HG03469 (cell line): Measurements from ENCODE around the gene CDYL2.
"Not testable (repeated sequence)": the region's sequence is repeated elsewhere in the genome, so short reads cannot be mapped to it uniquely, and the experiment has no call there.

ENCODE experiments used
- ATAC-seq: cut with Tn5 transposase; IDR thresholded peaks from one replicate; pipeline ENCODE4 v1.9.1; 2021; ENCODE audit warnings: mild to moderate bottlenecking, moderate library complexity, moderate number of reproducible peaks; ENCODE audit not compliant: unreplicated experiment

Gene CDYL2, protein sequence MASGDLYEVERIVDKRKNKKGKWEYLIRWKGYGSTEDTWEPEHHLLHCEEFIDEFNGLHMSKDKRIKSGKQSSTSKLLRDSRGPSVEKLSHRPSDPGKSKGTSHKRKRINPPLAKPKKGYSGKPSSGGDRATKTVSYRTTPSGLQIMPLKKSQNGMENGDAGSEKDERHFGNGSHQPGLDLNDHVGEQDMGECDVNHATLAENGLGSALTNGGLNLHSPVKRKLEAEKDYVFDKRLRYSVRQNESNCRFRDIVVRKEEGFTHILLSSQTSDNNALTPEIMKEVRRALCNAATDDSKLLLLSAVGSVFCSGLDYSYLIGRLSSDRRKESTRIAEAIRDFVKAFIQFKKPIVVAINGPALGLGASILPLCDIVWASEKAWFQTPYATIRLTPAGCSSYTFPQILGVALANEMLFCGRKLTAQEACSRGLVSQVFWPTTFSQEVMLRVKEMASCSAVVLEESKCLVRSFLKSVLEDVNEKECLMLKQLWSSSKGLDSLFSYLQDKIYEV

DNA sequence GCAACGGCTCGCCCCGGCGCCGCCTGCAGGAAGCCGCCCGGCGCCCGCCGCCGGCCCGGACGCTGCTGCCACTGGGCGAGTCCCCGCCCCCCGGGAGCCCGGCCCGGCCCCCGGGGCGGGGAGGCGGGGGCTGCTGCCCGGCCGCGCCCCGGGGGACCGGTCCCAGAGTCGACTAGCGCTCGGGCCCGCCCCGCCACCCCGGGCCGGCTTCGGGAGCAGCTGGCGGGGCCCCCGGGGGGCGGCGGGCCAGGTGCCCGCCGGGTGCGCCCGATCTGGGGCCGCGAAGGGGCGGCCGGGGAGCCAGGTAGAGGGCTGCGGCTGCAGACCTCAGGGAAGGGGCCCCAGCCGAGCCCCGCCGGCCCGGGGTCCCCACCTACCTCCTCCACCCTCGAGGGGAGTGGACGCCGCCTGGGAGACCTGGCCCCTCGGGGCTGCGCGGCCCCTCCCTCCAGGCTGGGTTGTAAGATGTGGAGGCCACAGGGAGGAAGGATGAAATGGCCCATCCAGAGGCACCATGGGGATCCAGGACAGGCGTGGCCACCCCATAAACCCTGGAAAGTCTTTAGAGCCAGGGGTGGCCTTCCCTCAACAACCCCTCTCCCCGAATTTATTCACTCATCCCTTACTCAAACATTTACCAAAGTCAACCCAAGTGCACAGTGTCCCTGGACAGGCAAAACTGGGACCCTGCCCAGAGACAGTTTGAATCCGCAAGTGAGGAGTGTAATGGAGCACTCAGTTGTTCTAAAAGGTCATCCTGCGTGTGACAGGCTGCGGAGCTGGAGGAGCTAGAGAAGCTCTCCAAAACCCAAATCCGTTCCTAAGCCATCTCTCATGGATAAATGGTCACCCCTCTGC is at the start of gene CDYL2:
Gene CDYL2, minus strand, starts transcription at position 73 of the 858 bp plus-strand sequence. CDS start 425 bp downstream, outside the sequence.
- no peak for ATAC-seq

GRCh38 chr16:80852261-80852872 is 48.0 kb upstream of the CDYL2 start:
- ATAC-seq: no peak

- ATAC-seq: no peak
These were observed 47.4 kb upstream of the CDYL2 start for GRCh38 chr16:80851831-80852230.

GRCh38 chr16:80850757-80851156 is 46.4 kb upstream of the CDYL2 start:
- ATAC-seq: no peak

DNA sequence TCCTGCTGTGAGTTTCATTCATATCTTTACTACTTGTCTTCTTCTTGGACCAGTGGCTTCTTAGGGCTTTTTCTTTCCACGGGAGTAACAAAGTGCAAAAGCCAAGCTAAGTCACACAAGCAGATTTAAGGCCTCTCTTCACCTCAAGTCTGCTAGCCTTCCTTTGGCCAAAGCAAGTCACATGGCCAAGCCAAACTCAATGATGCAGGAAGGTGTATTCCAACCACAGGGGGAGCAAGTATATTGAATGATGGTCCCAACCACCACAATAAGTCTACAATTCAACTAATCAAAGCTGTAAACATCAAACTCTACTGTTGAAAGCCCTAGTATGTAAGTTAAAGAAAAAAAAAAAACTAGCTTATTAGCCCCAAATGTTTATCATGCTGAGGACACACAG is 44.5 kb upstream of the CDYL2 start:
- no peak for ATAC-seq

- no peak for ATAC-seq
These were observed 42.3 kb upstream of the CDYL2 start for GRCh38 chr16:80846680-80847079.

DNA sequence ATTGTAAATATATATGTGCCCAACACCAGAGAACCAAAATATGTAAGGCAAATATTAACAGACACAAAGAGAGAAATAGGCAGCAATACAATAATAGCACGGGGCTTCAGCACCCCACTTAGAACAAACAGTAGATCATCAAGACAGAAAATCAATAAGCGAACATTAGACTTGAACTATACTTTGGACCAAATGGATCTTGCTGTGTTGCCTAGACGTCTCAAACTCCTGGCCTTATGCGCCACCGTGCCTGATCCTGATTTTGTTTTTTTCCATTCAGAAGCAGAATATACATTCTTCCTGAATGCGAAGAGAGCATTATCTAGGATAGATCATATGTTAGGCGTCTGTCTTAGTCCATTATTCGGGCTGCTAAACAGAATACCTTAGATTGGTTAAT is 41.9 kb upstream of the CDYL2 start:
- ATAC-seq: no peak

DNA sequence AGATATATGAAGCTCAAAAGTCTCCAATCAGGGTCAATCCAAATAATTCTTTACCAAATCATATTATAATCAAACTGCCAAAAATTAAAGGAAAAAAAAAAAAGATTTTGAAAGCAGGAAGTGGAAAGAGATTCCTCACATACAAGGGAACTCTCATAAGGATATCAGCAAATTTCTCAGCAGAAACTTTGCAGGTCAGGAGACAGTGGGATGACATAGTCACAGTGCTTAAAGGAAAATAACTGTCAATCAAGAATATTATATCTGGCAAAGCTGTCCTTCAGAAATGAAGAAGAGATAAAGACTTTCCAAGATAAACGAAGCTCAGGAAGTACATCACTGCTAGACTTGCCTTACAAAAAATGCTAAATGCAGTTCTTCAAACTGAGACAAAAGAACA is 40.0 kb upstream of the CDYL2 start:
- ATAC-seq: no peak

DNA sequence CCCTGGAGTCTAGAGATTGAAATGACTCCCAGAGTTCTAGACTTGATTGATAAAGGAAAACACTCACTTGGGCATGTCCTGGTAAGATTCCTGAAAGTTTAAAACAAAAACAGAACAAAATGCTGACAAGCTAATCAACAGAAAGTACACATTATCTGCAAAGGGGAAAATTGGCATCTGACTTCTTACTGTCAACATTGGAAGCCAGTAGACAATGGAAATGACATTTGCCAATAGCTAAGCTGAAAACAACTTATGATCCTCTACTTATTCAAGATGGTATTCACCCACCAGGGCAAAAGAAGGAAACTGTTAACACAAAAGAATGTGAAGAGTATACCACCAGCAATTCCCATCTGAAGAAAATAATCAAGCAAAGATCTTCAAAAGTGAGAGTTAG is 36.8 kb upstream of the CDYL2 start:
- ATAC-seq: no peak

DNA sequence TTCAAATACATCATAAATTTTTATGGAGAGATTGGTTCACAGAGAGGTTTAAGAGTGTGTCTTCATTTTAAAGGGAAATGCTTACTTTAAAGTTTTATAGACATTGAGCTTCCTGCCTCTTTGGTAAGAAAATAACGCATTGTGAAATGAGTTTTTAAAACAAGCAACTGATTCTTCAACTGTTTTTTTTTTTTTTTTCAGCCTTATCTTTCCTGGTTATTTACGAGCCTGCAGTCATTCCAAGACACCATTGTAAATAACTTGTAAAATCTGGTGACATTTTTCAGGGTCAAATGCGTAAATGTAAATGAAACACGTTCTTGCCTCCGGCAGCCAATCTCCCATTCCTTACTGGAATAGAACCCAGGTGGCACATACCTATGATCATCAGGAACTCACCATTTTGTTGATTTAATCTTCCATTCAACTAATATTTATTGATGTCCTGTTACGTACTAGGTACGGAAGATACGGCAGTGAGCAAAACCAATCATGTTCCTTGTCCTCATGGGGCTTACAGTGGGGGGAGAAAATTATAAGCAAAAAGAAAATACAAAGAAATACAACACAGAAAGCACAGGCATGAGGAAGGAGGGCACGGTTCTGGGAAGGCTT is 33.2 kb upstream of the CDYL2 start:
- no peak for ATAC-seq

DNA sequence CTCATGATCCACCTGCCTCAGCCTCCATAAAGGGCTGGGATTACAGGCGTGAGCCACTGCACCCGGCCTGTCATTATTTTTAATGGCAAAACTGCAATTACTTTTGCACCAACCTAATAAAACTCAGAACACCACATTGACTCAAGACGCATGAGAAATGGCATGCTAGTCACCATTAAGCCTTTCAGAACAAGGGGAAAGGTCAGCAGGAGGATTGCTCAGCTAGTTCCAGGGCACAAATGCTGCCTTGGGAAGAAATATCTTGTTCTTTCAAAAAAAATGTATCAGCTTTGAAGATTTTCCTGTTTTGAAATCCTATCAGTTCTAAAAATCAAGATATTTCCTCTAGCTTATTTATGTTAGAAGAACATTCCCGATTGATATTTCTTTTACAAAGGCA is 32.4 kb upstream of the CDYL2 start:
- no peak for ATAC-seq

- ATAC-seq: no peak
These were observed 31.8 kb upstream of the CDYL2 start for GRCh38 chr16:80836202-80836601.

DNA sequence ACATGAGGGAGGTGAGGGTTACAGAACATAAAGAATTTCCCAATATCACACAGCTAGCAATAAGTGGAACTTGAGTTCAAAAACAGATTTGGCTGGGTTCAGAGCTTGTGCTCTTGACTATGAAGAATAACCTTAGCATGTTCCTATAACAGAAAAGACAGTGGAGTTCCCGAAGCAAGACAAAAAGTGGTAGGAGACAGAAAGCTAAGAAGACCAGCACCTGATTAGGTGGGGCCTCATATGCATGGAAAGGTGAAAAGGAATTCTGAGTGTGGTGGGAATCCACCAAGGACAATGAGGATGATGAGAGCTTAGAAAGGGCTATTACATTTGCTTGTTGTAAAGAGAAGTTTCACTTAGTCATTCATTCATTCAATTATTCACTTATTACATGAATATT is 26.6 kb upstream of the CDYL2 start:
- no peak for ATAC-seq

DNA sequence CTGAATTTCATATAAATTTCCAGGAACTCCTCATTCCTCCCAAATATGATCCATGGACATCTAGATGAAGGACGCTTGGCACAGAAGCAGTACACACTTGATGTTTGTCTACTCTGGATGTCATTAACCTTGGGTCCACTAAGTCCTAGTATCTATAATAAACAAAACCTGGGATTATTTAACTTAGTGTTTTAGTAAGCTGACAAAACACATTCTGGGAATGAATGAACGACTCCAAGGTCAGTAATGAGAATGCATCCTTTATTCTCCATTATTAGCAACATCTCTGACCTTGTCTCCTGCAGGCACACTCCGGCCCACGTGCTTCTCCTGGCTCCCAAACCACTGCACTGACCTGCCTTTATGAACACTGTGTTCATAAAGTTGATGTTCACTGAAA is 24.1 kb upstream of the CDYL2 start:
- no peak for ATAC-seq

DNA sequence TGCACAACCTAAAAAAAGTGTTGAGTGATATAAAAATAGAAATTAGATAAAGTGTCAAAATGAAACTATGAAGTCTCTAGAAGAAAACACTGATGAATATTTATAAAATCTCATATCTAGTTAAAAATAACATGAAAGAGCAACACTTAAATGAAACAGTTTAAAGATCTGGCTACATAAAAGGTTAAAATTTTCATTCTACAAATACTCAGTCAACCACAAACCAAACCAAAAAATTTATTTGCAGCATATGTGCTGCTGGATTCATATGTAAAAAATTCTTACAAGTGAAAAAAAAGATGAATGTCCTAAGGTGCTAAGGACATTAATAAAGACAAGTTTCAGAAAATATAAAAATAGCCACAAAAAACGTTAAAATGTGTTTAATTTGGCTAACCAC is 22.6 kb upstream of the CDYL2 start:
- ATAC-seq: no peak

DNA sequence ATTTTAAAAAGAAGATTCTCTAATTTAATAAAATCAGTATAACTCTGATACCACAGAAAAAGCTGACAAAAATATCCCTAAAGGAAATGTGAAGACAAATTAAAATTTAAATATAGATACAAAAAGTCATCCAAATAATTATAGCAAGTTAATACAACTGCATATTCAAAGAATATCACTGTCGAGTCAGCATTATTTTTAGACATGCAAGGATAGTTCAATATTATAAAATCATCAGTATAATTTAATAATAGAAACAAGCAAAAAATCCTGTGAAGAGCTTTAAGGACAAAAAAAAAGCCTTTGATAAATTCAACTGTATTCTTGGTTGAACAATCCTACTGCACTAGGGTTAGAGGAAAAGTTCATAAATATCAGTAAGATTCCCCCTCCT is 21.0 kb upstream of the CDYL2 start:
- no peak for ATAC-seq

DNA sequence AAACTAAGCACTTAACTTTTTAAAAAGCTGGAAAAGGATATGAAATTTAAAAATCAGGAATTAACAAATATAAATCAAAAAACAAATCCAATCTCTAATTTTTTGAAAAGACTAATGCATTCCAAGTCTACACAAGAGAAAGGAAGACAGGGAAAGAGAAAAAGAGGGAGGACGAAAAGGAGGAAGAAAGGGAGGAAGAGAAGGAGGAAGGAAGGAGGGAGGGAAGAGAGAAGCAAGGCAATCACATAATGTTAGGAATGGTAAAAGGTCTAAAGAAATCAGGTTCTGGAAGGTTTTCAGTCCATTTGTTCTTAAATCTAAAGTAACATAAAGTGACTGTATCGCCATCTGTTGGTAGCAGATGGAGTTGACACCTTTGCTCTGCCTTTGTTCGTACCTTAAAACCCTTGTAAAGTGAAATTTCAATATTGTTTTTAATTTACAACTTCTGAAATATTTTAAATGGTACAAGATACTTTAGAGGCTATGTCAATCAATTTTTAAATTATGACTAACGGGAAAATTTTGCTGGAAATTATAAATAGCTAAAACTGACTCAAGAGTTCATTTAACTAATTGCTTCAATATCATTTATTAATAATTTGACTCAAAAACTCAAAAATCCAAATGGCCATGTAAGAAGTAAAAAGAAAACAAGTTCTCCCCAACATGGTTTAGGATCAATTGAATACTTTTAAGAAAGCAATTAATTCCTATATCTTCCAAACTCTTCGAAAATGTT is 20.4 kb upstream of the CDYL2 start:
- no peak for ATAC-seq

DNA sequence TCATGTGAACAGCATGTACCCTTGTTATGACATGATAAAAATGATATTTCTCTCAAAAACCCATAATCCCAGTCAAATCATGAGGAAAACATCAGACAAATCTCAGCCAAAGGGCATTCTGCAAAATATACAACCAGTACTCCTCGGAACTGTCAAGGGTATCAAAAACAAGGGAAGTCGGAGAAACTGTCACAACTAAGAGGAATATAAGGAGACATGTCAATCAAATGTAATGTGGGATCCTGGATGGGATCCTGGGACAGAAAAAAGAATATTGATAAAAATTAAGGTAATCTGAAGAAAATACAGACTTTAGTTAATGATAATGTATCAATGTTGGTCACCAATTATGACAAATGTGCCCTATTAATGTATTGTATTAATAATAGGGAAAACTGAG is 15.6 kb upstream of the CDYL2 start:
- ATAC-seq: no peak

DNA sequence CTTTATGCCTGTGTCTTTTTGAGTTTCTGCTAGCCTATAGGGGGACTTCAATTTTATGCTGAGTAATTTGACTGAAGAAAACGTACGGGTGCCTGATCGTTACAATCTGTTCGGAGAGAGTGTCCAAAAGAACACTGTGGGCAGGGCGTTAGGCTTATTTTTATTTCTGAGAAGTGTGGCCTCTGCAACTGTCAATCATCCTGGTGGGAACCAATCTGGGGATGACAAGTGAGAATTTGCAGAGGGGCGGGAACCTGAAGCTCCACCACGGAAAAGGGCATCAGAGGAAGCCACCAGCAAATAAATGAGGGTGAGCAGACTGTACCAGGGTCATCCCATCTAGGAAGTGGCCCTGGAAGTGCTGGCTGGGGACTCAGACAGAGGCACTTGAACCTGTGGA is 12.0 kb upstream of the CDYL2 start:
- no peak for ATAC-seq

- ATAC-seq: not testable (repeated sequence)
These were observed 10.9 kb upstream of the CDYL2 start for GRCh38 chr16:80815278-80815677.
